ENCODE measurements around the gene TRAPPC5.
"Not testable (repeated sequence)": the region's sequence is repeated elsewhere in the genome, so short reads cannot be mapped to it uniquely, and the experiment has no call there.

Gene TRAPPC5

DNA sequence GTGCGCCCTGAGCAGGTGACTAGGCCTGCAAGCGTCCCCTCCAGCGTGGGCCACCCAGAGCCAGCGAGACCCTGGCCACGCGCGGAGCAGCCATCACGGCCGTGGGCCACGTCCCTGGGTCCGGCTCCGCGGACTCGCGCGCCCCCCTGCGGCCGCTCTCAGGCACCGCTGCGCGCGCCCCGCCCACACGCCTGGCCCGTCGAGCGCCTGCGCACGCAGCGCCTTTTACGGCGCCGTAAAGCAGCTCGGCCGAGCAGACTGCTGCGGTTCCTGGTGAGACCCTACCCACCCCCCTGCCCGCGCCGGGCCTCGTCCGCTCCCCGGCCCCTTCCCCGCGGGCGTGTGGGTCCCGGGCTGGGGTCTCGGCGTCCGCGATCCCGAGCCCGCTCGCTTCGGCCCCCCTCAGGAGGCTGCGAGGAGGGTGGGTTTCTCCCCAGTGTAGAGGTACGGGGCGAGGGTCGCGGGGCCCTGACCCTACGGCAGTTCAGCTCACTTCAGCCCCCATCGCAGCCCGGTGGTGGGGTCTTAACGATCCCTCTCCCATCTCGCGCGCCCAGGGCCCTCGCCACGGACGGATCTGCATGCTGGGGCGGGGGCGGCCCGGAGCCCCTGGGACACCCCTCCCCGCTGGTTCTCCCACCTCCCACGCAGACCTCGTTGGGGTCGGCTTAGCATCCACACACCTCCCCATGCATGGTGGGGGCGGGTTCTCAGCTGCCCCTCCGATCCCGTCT lies at the start of gene TRAPPC5:
TRAPPC5 (plus strand) TSS at position 228 of the 734 bp plus-strand sequence. CDS start 1,421 bp downstream, outside the sequence.
- peak; percentile 96 for DNase-seq (ENCODE audit: low spot score)

GRCh38 chr19:7631577-7631976 lies 49.1 kb upstream of the TRAPPC5 start:
- no peak for DNase-seq (ENCODE audit: low spot score)

DNA sequence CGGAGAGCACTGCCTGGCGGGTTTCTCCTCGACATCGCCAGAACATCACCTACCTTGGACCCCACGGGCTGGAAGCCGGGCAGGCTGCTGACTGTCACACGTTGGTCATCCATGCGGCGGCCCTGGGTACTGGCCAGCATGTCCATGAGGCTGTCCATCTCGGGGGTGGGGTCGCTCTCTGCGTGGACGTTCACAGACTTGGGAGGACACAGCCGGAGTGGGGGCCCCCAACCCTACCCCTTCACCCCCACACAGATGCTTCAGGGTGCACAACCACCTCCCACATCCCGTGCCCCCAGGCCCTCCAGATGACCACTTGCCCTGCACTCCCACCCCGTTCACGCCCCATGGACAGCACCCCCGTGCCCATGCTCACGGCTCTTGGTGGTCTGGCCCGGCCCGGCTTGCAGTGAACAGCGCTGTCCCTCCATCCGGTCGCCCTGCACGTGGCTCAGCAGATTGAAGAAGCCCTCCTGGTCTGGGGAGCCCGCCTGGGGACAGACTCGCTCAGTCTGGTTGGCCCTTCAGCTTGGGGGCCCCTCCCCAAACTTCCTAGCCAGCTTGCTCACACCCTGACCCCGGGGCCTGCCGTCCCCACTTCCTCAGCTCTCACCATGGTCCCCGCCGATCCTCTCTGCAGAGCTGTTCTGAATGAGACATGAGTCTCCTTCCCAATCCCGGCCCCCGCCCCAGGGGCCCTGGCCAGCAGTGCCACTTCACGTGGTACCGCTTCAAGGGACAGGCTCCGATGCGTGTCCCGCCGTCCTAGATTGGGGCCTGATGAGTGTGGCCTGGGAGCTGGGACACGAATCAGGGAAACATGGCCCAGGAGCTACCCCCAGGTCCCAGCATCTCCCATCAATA lies 48.1 kb upstream of the TRAPPC5 start:
- no peak for DNase-seq (ENCODE audit: low spot score)

GRCh38 chr19:7633698-7634097 lies 46.9 kb upstream of the TRAPPC5 start, which contains the start of gene PCP2:
TSS of gene PCP2 (minus strand) at chr19:7633719. CDS start at chr19:7633457, 262 bp downstream.
- no peak for DNase-seq (ENCODE audit: low spot score)

- no peak for DNase-seq (ENCODE audit: low spot score)
These were observed 45.0 kb upstream of the TRAPPC5 start for GRCh38 chr19:7635670-7636069.

DNA sequence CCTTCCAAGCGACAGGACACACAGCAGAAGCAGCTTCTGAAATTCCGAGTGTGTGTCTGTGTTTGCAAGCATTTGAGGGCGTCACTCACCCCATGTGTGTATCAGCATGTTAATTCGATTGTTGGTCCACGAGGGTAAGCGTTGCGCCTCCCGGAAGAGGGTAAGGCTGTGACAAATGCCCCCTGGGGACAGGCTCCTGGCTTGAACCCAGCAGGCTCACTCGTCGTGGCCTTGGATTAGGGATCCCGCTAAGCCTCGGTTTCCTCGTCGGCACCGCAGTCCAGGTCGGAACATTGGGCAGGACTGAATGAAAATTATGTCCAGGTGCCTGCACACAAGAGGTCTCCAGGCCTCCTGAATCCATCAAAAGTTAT lies 44.3 kb upstream of the TRAPPC5 start:
- no peak for DNase-seq (ENCODE audit: low spot score)

- DNase-seq (ENCODE audit: low spot score), result peak; percentile 96
These were observed 43.8 kb upstream of the TRAPPC5 start, which contains the start of gene STXBP2 for GRCh38 chr19:7636691-7637373. TSS of gene STXBP2 (plus strand) at chr19:7637110. CDS start at chr19:7637150, 40 bp downstream.

GRCh38 chr19:7637374-7638256 lies 43.0 kb upstream of the TRAPPC5 start:
- DNase-seq (ENCODE audit: low spot score), result no peak

GRCh38 chr19:7638802-7639465 lies 41.7 kb upstream of the TRAPPC5 start:
- DNase-seq (ENCODE audit: low spot score), result no peak

- no peak for DNase-seq (ENCODE audit: low spot score)
These were observed 40.7 kb upstream of the TRAPPC5 start for GRCh38 chr19:7639863-7640348.

DNA sequence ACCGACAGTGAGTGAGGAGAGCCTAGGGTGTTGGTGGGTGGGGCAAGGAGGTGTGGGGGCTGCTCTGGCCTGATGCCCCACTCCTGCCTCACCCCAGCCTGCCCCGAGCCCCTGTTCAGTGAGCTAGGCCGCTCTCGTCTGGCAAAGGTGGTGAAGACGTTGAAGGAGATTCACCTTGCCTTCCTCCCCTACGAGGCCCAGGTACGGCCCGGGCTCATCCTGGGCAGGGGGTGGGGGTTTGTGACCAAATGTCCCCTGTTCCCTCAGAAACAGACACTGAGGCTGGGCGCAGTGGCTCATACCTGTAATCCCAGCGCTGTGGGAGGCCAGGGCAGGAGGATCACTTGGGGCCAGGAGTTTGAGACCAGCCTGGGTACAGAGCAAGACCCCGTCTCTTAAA lies 39.8 kb upstream of the TRAPPC5 start:
- no peak for DNase-seq (ENCODE audit: low spot score)

- DNase-seq (ENCODE audit: low spot score), result no peak
These were observed 39.0 kb upstream of the TRAPPC5 start for GRCh38 chr19:7641290-7642276.

- DNase-seq (ENCODE audit: low spot score), result no peak
These were observed 38.2 kb upstream of the TRAPPC5 start for GRCh38 chr19:7642295-7643030.

- DNase-seq (ENCODE audit: low spot score), result no peak
These were observed 37.6 kb upstream of the TRAPPC5 start for GRCh38 chr19:7643031-7643415.

GRCh38 chr19:7643629-7644549 lies 36.7 kb upstream of the TRAPPC5 start:
- DNase-seq (ENCODE audit: low spot score), result not testable (repeated sequence)

- DNase-seq (ENCODE audit: low spot score), result no peak
These were observed 36.1 kb upstream of the TRAPPC5 start for GRCh38 chr19:7644550-7644877.

DNA sequence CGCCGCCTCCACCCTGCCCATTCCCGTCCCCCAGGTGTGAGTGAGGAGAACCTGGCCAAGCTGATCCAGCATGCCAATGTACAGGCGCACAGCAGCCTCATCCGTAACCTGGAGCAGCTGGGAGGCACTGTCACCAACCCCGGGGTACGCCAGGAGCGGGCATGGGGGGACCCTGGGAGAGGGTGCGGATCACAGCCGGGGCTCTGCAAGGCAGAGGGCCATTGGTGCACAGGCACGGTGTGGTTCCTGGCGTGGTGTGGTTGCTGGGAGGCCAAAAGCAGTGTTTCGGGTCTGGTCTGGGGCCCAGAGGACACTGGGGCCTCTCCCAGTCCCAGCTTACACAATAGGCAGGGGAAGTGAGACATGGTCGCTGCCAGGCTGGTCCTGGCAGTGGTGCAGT lies 35.5 kb upstream of the TRAPPC5 start:
- DNase-seq (ENCODE audit: low spot score), result no peak
